Mesenchymal stem cell (in vitro differentiated cells and primary cell): ENCODE measurements around the gene C12orf57.

Source experiments
- DNase-seq: peaks from one replicate; pipeline ENCODE4 v3.0.0-alpha.2; 2013
- H2AFZ ChIP-seq: one replicate; pipeline ENCODE4 v1.6.1; 2013; ENCODE audit warnings: low read depth, mild to moderate bottlenecking, control low read depth, inconsistent platforms, low read length, moderate library complexity
- H2AK5ac ChIP-seq: 2 replicates; pipeline ENCODE4 v1.6.1; 2013; ENCODE audit warnings: low read length, moderate library complexity, mild to moderate bottlenecking, inconsistent platforms; ENCODE audit not compliant: severe bottlenecking
- H2BK120ac ChIP-seq: one replicate; pipeline ENCODE4 v1.6.1; 2013; ENCODE audit warnings: low read depth, mild to moderate bottlenecking, inconsistent platforms, low read length, moderate library complexity
- H2BK12ac ChIP-seq, 2 experiments: one replicate each; pipeline ENCODE4 v1.6.1; 2013; ENCODE audit warnings: inconsistent platforms in 2 of 2, low read length in 2 of 2, mild to moderate bottlenecking in 2 of 2, moderate library complexity in 2 of 2, control low read depth in 1 of 2
- H2BK15ac ChIP-seq: one replicate; pipeline ENCODE4 v1.6.1; 2013; ENCODE audit warnings: mild to moderate bottlenecking, low read depth, inconsistent platforms; ENCODE audit not compliant: poor library complexity, severe bottlenecking
- H2BK5ac ChIP-seq: 2 replicates; pipeline ENCODE4 v1.6.1; 2013; ENCODE audit warnings: low read depth, mild to moderate bottlenecking, low read length, control low read depth, inconsistent platforms; ENCODE audit not compliant: poor library complexity, severe bottlenecking
- H3K14ac ChIP-seq, 2 experiments: one replicate each; pipeline ENCODE4 v1.6.1; 2013; ENCODE audit warnings: inconsistent platforms in 2 of 2, low read length in 2 of 2, control low read depth in 1 of 2, mild to moderate bottlenecking in 1 of 2, moderate library complexity in 1 of 2
- H3K18ac ChIP-seq, 2 experiments: one replicate each; pipeline ENCODE4 v1.6.1; 2013; ENCODE audit warnings: inconsistent platforms in 2 of 2, low read length in 2 of 2, control low read depth in 1 of 2, low read depth in 1 of 2, mild to moderate bottlenecking in 1 of 2
- H3K23ac ChIP-seq, 2 experiments: one replicate each; pipeline ENCODE4 v1.6.1; 2013; ENCODE audit warnings: inconsistent platforms in 2 of 2, low read length in 2 of 2, mild to moderate bottlenecking in 2 of 2, moderate library complexity in 2 of 2, control low read depth in 1 of 2
- H3K27ac ChIP-seq: 2 replicates; pipeline ENCODE4 v1.5.1; 2013; ENCODE audit warnings: mild to moderate bottlenecking, moderate library complexity, low read length, control low read depth, inconsistent platforms; ENCODE audit not compliant: poor library complexity, severe bottlenecking
- H3K27me3 ChIP-seq, 2 experiments: 2 replicates each; pipeline versions ENCODE4 v1.6.1 to v1.7.0; 2013; ENCODE audit warnings: low read length in 2 of 2, mild to moderate bottlenecking in 2 of 2, moderate library complexity in 2 of 2, control low read depth in 1 of 2, inconsistent platforms in 1 of 2; ENCODE audit not compliant: control insufficient read depth in 1 of 2, insufficient read depth in 1 of 2
- H3K36me3 ChIP-seq, 2 experiments: 2 replicates each; pipeline versions ENCODE4 v1.6.1 to v1.7.0; 2013; ENCODE audit warnings: low read length in 2 of 2, control low read depth in 1 of 2, inconsistent platforms in 1 of 2, low read depth in 1 of 2, mild to moderate bottlenecking in 1 of 2; ENCODE audit not compliant: insufficient read depth in 2 of 2, control insufficient read depth in 1 of 2
- H3K4ac ChIP-seq, 2 experiments: one replicate each; pipeline ENCODE4 v1.6.1; 2013; ENCODE audit warnings: inconsistent platforms in 2 of 2, low read length in 2 of 2, mild to moderate bottlenecking in 2 of 2, moderate library complexity in 2 of 2, control low read depth in 1 of 2, low read depth in 1 of 2
- H3K4me1 ChIP-seq: 2 replicates; pipeline ENCODE4 v1.6.1; 2013; ENCODE audit warnings: low read depth, low read length, control low read depth; ENCODE audit not compliant: control insufficient read depth, insufficient read depth
- H3K4me2 ChIP-seq: 2 replicates; pipeline ENCODE4 v1.6.1; 2013; ENCODE audit warnings: low read length, mild to moderate bottlenecking, inconsistent platforms; ENCODE audit not compliant: poor library complexity, severe bottlenecking
- H3K4me3 ChIP-seq, 2 experiments: 2 replicates each; pipeline versions ENCODE4 v1.5.1 to v1.7.0; 2013; ENCODE audit warnings: low read length in 2 of 2, mild to moderate bottlenecking in 2 of 2, control low read depth in 1 of 2, low read depth in 1 of 2; ENCODE audit not compliant: insufficient read depth in 1 of 2
- H3K79me1 ChIP-seq: replicated peaks from 2 replicates; pipeline ENCODE4 v1.6.1; 2013; ENCODE audit warnings: mild to moderate bottlenecking, control low read depth, low read length, inconsistent platforms; ENCODE audit not compliant: poor library complexity, severe bottlenecking
- H3K9ac ChIP-seq: 2 replicates; pipeline ENCODE4 v1.7.0; 2013; ENCODE audit warnings: mild to moderate bottlenecking, low read length, moderate library complexity
- H3K9me3 ChIP-seq: 2 replicates; pipeline ENCODE4 v1.7.0; 2013; ENCODE audit warnings: mild to moderate bottlenecking, low read length; ENCODE audit not compliant: control insufficient read depth
- H4K8ac ChIP-seq: one replicate; pipeline ENCODE4 v1.6.1; 2013; ENCODE audit warnings: inconsistent platforms, mild to moderate bottlenecking, low read length, moderate library complexity
- H4K91ac ChIP-seq: one replicate; pipeline ENCODE4 v1.6.1; 2013; ENCODE audit warnings: mild to moderate bottlenecking, low read length, inconsistent platforms
- WGBS: methylation state at CpG from one replicate; pipeline ENCODE4 v1.1.7; 2013; ENCODE audit warnings: mixed read lengths; 5-methylcytosine and 5-hydroxymethylcytosine counted together

C12orf57 gene

GRCh38 chr12:6980740-6981139, 36.9 kb downstream of the C12orf57 start:
- Histone ChIP-seq H3K9ac (peak overlapping the region; percentile 33), H3K27me3 (no peaks in the 10 kb centered on the region), H3K4ac (no peak overlapping the region), H3K18ac (no peak overlapping the region), H2AFZ (no peak overlapping the region), H2BK15ac (no peak overlapping the region), H2AK5ac (no peak overlapping the region), H3K9me3 (no peaks in the 10 kb centered on the region), H3K27ac (no peak overlapping the region), H4K91ac (no peak overlapping the region), H3K4me3 (no peak overlapping the region), H2BK5ac (no peak overlapping the region), H4K8ac (no peak overlapping the region), H3K4me1 (no peaks in the 10 kb centered on the region), H3K14ac (no peak overlapping the region), H3K23ac (no peak overlapping the region), H3K79me1 (peaks cover 23% of the 10 kb centered on the region), H2BK12ac (no peak overlapping the region), H2BK120ac (no peak overlapping the region), H3K36me3 (peaks cover 54 to 91% of the 10 kb centered on the region in 2 experiments), H3K4me2 (no peak overlapping the region)
- no peak for DNase-seq

- 94% methylated on average over 7 of the region's 10 CpGs for WGBS
- peaks cover 49 to 89% of the 10 kb centered on the region in 2 experiments for H3K36me3 ChIP-seq
These were observed 37.6 kb downstream of the C12orf57 start for GRCh38 chr12:6981152-6982052.

GRCh38 chr12:6982532-6982931, 38.7 kb downstream of the C12orf57 start:
- H2BK12ac ChIP-seq, result no peak overlapping the region
- WGBS, result 83% methylated on average over 5 of the region's 7 CpGs
- no peak overlapping the region for H3K14ac ChIP-seq
- no peak overlapping the region for H4K91ac ChIP-seq
- peaks cover 19% of the 10 kb centered on the region for H3K79me1 ChIP-seq
- no peaks in the 10 kb centered on the region for H3K9me3 ChIP-seq
- H3K4me3 ChIP-seq, result no peak overlapping the region
- no peak overlapping the region for H2AK5ac ChIP-seq
- H3K18ac ChIP-seq, result no peak overlapping the region
- no peaks in the 10 kb centered on the region for H3K4me1 ChIP-seq
- H3K4ac ChIP-seq, result no peak overlapping the region
- H3K23ac ChIP-seq, result no peak overlapping the region
- no peak overlapping the region for H2AFZ ChIP-seq
- H2BK5ac ChIP-seq, result no peak overlapping the region
- H3K9ac ChIP-seq, result no peak overlapping the region
- DNase-seq, result no peak
- no peak overlapping the region for H3K4me2 ChIP-seq
- H2BK120ac ChIP-seq, result no peak overlapping the region
- peaks cover 41 to 84% of the 10 kb centered on the region in 2 experiments for H3K36me3 ChIP-seq
- H2BK15ac ChIP-seq, result no peak overlapping the region
- no peaks in the 10 kb centered on the region for H3K27me3 ChIP-seq
- H3K27ac ChIP-seq, result no peak overlapping the region
- no peak overlapping the region for H4K8ac ChIP-seq

More at GRCh38 chr12:6981152-6982052, 37.6 kb downstream of the C12orf57 start:
- H3K27ac ChIP-seq, result no peak overlapping the region
- no peak overlapping the region for H4K91ac ChIP-seq
- H3K4me2 ChIP-seq, result no peak overlapping the region
- no peak overlapping the region for H3K14ac ChIP-seq
- no peaks in the 10 kb centered on the region for H3K9me3 ChIP-seq
- H3K4ac ChIP-seq, result no peak overlapping the region
- no peak overlapping the region for H2BK12ac ChIP-seq
- no peak overlapping the region for H2BK5ac ChIP-seq
- peak overlapping the region; percentile 33 for H3K9ac ChIP-seq
- no peak for DNase-seq
- no peak overlapping the region for H3K4me3 ChIP-seq
- no peak overlapping the region for H2AK5ac ChIP-seq
- H3K27me3 ChIP-seq, result no peaks in the 10 kb centered on the region
- no peaks in the 10 kb centered on the region for H3K4me1 ChIP-seq
- no peak overlapping the region for H3K18ac ChIP-seq
- H2BK15ac ChIP-seq, result no peak overlapping the region
- H3K23ac ChIP-seq, result no peak overlapping the region
- H2BK120ac ChIP-seq, result no peak overlapping the region
- no peak overlapping the region for H2AFZ ChIP-seq
- H4K8ac ChIP-seq, result no peak overlapping the region
- H3K79me1 ChIP-seq, result peaks cover 21% of the 10 kb centered on the region

DNA sequence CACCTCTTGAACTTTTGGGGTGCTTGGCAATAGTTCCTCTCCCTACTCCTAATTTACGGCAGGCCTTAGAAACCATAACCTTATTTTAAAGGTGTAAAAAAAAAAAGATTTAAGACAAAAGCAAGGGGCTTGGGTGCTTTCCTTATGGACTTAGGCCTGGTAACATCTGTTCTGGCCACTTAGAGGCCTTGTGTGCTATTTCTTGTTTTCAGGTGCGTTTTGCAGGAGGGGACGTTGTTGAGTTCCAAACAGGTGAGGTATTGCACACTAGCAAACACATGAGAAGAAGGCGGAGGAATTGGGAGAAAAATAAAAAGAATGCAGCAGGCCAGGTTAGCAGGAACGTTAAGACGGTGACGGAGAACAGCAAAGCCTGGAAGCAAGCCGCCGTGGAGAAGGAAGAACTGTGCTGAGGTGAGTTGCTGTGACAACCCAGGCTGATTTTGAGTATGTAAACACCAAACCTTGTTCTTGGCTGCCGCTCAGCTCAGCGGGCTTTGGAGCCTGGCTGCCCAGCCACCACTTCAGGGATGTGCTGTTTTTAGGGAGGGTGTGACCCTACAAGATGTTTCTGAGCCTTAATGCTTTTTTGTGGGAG, 44.2 kb downstream of the C12orf57 start:
- Histone ChIP-seq H2BK12ac (no peak overlapping the region), H4K8ac (no peak overlapping the region), H3K14ac (no peak overlapping the region), H2BK15ac (no peak overlapping the region), H3K9ac (no peak overlapping the region), H3K18ac (no peak overlapping the region), H2BK5ac (no peak overlapping the region), H4K91ac (no peak overlapping the region), H3K4me2 (no peak overlapping the region), H3K4me1 (no peaks in the 10 kb centered on the region), H3K27ac (no peak overlapping the region), H2AFZ (no peak overlapping the region), H3K4ac (no peak overlapping the region), H3K4me3 (no peak overlapping the region), H3K9me3 (no peaks in the 10 kb centered on the region), H3K23ac (peak overlapping the region in 1 of 2 experiments; percentile 56), H2BK120ac (no peak overlapping the region), H3K27me3 (no peaks in the 10 kb centered on the region), H3K79me1 (peaks cover 16% of the 10 kb centered on the region), H3K36me3 (peaks cover 9 to 54% of the 10 kb centered on the region in 2 experiments), H2AK5ac (no peak overlapping the region)
- 96% methylated on average over 10 of the region's 11 CpGs for WGBS
- DNase-seq, result no peak
